Esophagus (tissue), 2 donors: Measurements from ENCODE around the gene CBX6. TPM values are rescaled to one million over a fixed set of nuclear protein-coding genes. Genes with fewer than 3 reads are reported as not detected.

ENCODE experiments used
- H3K27ac ChIP-seq, 2 donors: one replicate each; pipeline ENCODE4 v1.5.1; 2013; ENCODE audit warnings: low read depth in 2 of 2, mild to moderate bottlenecking in 2 of 2, inconsistent platforms in 1 of 2, low read length in 1 of 2, moderate library complexity in 1 of 2
- H3K27me3 ChIP-seq, 2 donors: one replicate each; pipeline ENCODE4 v1.6.1; 2013; ENCODE audit warnings: low read length in 2 of 2, control low read depth in 1 of 2, mild to moderate bottlenecking in 1 of 2; ENCODE audit not compliant: insufficient read depth in 2 of 2, control insufficient read depth in 1 of 2
- H3K36me3 ChIP-seq, 2 donors: one replicate each; pipeline ENCODE4 v1.6.1; 2013; ENCODE audit warnings: low read length in 1 of 2; ENCODE audit not compliant: control insufficient read depth in 2 of 2, insufficient read depth in 2 of 2
- H3K4me1 ChIP-seq, 2 donors: one replicate each; pipeline ENCODE4 v1.6.1; 2013; ENCODE audit warnings: low read length in 1 of 2; ENCODE audit not compliant: control insufficient read depth in 2 of 2, insufficient read depth in 2 of 2
- H3K4me3 ChIP-seq, 2 donors: one replicate each; pipeline ENCODE4 v1.5.1; 2013; ENCODE audit warnings: low read length in 2 of 2, mild to moderate bottlenecking in 2 of 2, low read depth in 1 of 2, moderate library complexity in 1 of 2
- H3K9me3 ChIP-seq, 2 donors: one replicate each; pipeline ENCODE4 v1.6.1; 2013; ENCODE audit warnings: mild to moderate bottlenecking in 2 of 2, low read depth in 1 of 2, low read length in 1 of 2, moderate library complexity in 1 of 2; ENCODE audit not compliant: control insufficient read depth in 2 of 2, insufficient read depth in 1 of 2
- WGBS, 2 donors: extraction: QIAGEN DNeasy Blood & Tissue Kit; methylation state at CpG; one replicate each; pipeline ENCODE4 v1.1.7; 2013; 5-methylcytosine and 5-hydroxymethylcytosine counted together
- polyA plus RNA-seq, 2 donors: library from polyadenylated mRNA; stranded (reverse); fragments of 200-250 nt; gene quantifications; one replicate each; pipeline ENCODE4 v1.2.3, GENCODE V29; 2013
- donor health status: healthy with polysubstance abuse.
- donor health status: Bipolar disorder and iron deficiency.

Gene CBX6
- polyA plus RNA-seq, 2 donors, result 6.4 to 8.5 TPM

GRCh38 chr22:38900677-38901076, 28.7 kb upstream of the CBX6 start:
- H3K9me3 ChIP-seq, result peaks cover 0 to 3% of the 10 kb centered on the region in 2 donors
- 60 to 68% methylated on average over 5 of the region's 5 CpGs for WGBS, 2 donors
- no peaks in the 10 kb centered on the region for H3K27me3 ChIP-seq
- H3K36me3 ChIP-seq, result no peaks in the 10 kb centered on the region
- H3K4me3 ChIP-seq, result no peak overlapping the region
- no peak overlapping the region for H3K27ac ChIP-seq
- H3K4me1 ChIP-seq, result no peaks in the 10 kb centered on the region

- no peaks in the 10 kb centered on the region for H3K36me3 ChIP-seq
- H3K27me3 ChIP-seq, result no peaks in the 10 kb centered on the region
- H3K4me3 ChIP-seq, result no peak overlapping the region
- no peaks in the 10 kb centered on the region for H3K4me1 ChIP-seq
- H3K9me3 ChIP-seq, result no peaks in the 10 kb centered on the region
- no peak overlapping the region for H3K27ac ChIP-seq
- WGBS, 2 donors, result 45 to 59% methylated on average over 9 of the region's 9 CpGs
These were observed 19.2 kb upstream of the CBX6 start for GRCh38 chr22:38891256-38891655.

- H3K36me3 ChIP-seq, result no peaks in the 10 kb centered on the region
- no peak overlapping the region for H3K27ac ChIP-seq
- H3K27me3 ChIP-seq, result no peaks in the 10 kb centered on the region
- no peak overlapping the region for H3K4me3 ChIP-seq
- no peaks in the 10 kb centered on the region for H3K4me1 ChIP-seq
- WGBS, 2 donors, result 72 to 80% methylated on average over 5 of the region's 5 CpGs
- no peaks in the 10 kb centered on the region for H3K9me3 ChIP-seq
These were observed 18.4 kb upstream of the CBX6 start for GRCh38 chr22:38890377-38890776.

- Histone ChIP-seq H3K36me3 (no peaks in the 10 kb centered on the region), H3K9me3 (no peaks in the 10 kb centered on the region), H3K27me3 (no peaks in the 10 kb centered on the region), H3K4me3 (no peak overlapping the region), H3K27ac (no peak overlapping the region), H3K4me1 (peaks cover 5 to 8% of the 10 kb centered on the region in 2 donors)
- 60 to 62% methylated on average over 5 of the region's 5 CpGs for WGBS, 2 donors
These were observed 14.3 kb upstream of the CBX6 start for GRCh38 chr22:38886333-38886732.

GRCh38 chr22:38882972-38883622, 11.1 kb upstream of the CBX6 start:
- WGBS, 2 donors, result 37 to 38% methylated on average over 9 of the region's 9 CpGs
- no peak overlapping the region for H3K4me3 ChIP-seq
- H3K9me3 ChIP-seq, result no peaks in the 10 kb centered on the region
- H3K4me1 ChIP-seq, result peaks cover 5 to 8% of the 10 kb centered on the region in 2 donors
- no peaks in the 10 kb centered on the region for H3K27me3 ChIP-seq
- H3K27ac ChIP-seq, result peak overlapping the region; percentile 42 to 81
- H3K36me3 ChIP-seq, result no peaks in the 10 kb centered on the region

GRCh38 chr22:38881997-38882879, 10.2 kb upstream of the CBX6 start:
- Histone ChIP-seq H3K4me1 (peaks cover 5 to 8% of the 10 kb centered on the region in 2 donors), H3K9me3 (no peaks in the 10 kb centered on the region), H3K27ac (peak overlapping the region; percentile 42 to 81), H3K36me3 (no peaks in the 10 kb centered on the region), H3K27me3 (no peaks in the 10 kb centered on the region), H3K4me3 (no peak overlapping the region)
- WGBS, 2 donors, result 52 to 58% methylated on average over 8 of the region's 8 CpGs

GRCh38 chr22:38881464-38881871, 9.5 kb upstream of the CBX6 start:
- H3K4me1 ChIP-seq, result peaks cover 5 to 8% of the 10 kb centered on the region in 2 donors
- H3K4me3 ChIP-seq, result no peak overlapping the region
- WGBS, 2 donors, result 15 to 19% methylated on average over 9 of the region's 9 CpGs
- no peaks in the 10 kb centered on the region for H3K36me3 ChIP-seq
- no peaks in the 10 kb centered on the region for H3K9me3 ChIP-seq
- H3K27ac ChIP-seq, result peak overlapping the region; percentile 60 to 86
- H3K27me3 ChIP-seq, result no peaks in the 10 kb centered on the region

GRCh38 chr22:38879961-38880360, 7.9 kb upstream of the CBX6 start:
- Histone ChIP-seq H3K4me1 (peaks cover 5 to 8% of the 10 kb centered on the region in 2 donors), H3K9me3 (no peaks in the 10 kb centered on the region), H3K36me3 (no peaks in the 10 kb centered on the region), H3K27me3 (no peaks in the 10 kb centered on the region), H3K4me3 (no peak overlapping the region), H3K27ac (no peak overlapping the region)
- 81% methylated on average over 5 of the region's 5 CpGs for WGBS, 2 donors

GRCh38 chr22:38879108-38879729, 7.2 kb upstream of the CBX6 start:
- no peak overlapping the region for H3K4me3 ChIP-seq
- H3K36me3 ChIP-seq, result no peaks in the 10 kb centered on the region
- 83% methylated on average over 5 of the region's 5 CpGs for WGBS, 2 donors
- H3K9me3 ChIP-seq, result no peaks in the 10 kb centered on the region
- H3K4me1 ChIP-seq, result peaks cover 5 to 8% of the 10 kb centered on the region in 2 donors
- H3K27me3 ChIP-seq, result no peaks in the 10 kb centered on the region
- H3K27ac ChIP-seq, result no peak overlapping the region
